H1 (cell line): Measurements from ENCODE around the gene ABCA13.
"Not testable (repeated sequence)": the region's sequence is repeated elsewhere in the genome, so short reads cannot be mapped to it uniquely, and the experiment has no call there.

Source experiments
- ATF2 ChIP-seq: IDR thresholded peaks from 2 replicates; pipeline ENCODE4 v1.6.1; 2012; ENCODE audit warnings: low read length, inconsistent platforms
- BACH1 ChIP-seq: IDR thresholded peaks from 2 replicates; pipeline ENCODE4 v1.6.1; 2012; ENCODE audit warnings: low read length, improper control_type of control experiment
- CEBPB ChIP-seq: IDR thresholded peaks from 2 replicates; pipeline ENCODE4 v1.6.1; 2012; ENCODE audit warnings: low read depth, low read length
- CTCF ChIP-seq, 3 experiments: IDR thresholded peaks; 1 replicate in 2 of 3; 2 replicates in 1 of 3; pipeline versions ENCODE4 v1.5.1 to v1.6.1; 2011; ENCODE audit warnings: low read length in 3 of 3, mild to moderate bottlenecking in 3 of 3, inconsistent platforms in 2 of 3, low read depth in 1 of 3, moderate library complexity in 1 of 3; ENCODE audit not compliant: insufficient read depth in 1 of 3; ENCODE audit errors: control extremely low read depth in 1 of 3
- GABPA ChIP-seq: IDR thresholded peaks from 2 replicates; pipeline ENCODE4 v1.6.1; 2011; ENCODE audit warnings: mild to moderate bottlenecking, low read length, moderate library complexity, borderline replicate concordance; ENCODE audit not compliant: insufficient read depth
- JUND ChIP-seq: IDR thresholded peaks from 2 replicates; pipeline ENCODE4 v1.6.1; 2011; ENCODE audit warnings: mild to moderate bottlenecking, improper control_type of control experiment, low read length
- KDM5A ChIP-seq: fragments of 200-600 bp; IDR thresholded peaks from 2 replicates; pipeline ENCODE4 v1.7.1; 2012; ENCODE audit warnings: mild to moderate bottlenecking, low read length, inconsistent platforms, mixed read lengths
- POLR2A ChIP-seq, 2 experiments: IDR thresholded peaks; 1 replicate in 1 of 2; 2 replicates in 1 of 2; pipeline ENCODE4 v1.6.1; 2011; ENCODE audit warnings: low read depth in 2 of 2, low read length in 2 of 2, mild to moderate bottlenecking in 2 of 2; ENCODE audit errors: control extremely low read depth in 1 of 2
- POLR2AphosphoS5 ChIP-seq: IDR thresholded peaks from 2 replicates; pipeline ENCODE4 v1.6.1; 2011; ENCODE audit warnings: low read depth, low read length
- RNF2 ChIP-seq: fragments of 200-900, 300-1000 bp; sonication (generic); IDR thresholded peaks from 2 replicates; pipeline ENCODE4 v1.7.1; 2016; ENCODE audit warnings: borderline replicate concordance, low read depth, mild to moderate bottlenecking, antibody characterized with exemption, low read length; ENCODE audit not compliant: poor library complexity, severe bottlenecking; ENCODE audit errors: missing control alignments
- TAF1 ChIP-seq: IDR thresholded peaks from 2 replicates; pipeline ENCODE4 v1.6.1; 2011; ENCODE audit warnings: mild to moderate bottlenecking, low read depth, low read length

- not testable (repeated sequence) for TF ChIP-seq RNF2; POLR2A (IDR thresholded peaks at IDR 0.05; ENCODE audit: control extremely low read depth in 1 of 2, low read depth in 2 of 2, low read length in 2 of 2); CEBPB; KDM5A; CTCF (IDR thresholded peaks at IDR 0.05; ENCODE audit: control extremely low read depth in 1 of 3, insufficient read depth in 1 of 3, low read depth in 1 of 3, low read length in 3 of 3); GABPA; TAF1; ATF2; POLR2AphosphoS5; JUND; BACH1
Measured at GRCh38 chr7:48200946-48201589, 29.8 kb downstream of the ABCA13 start.
